22Rv1 (cell line): ENCODE measurements around the gene CLSTN2.

ENCODE experiments used
- H3K27ac ChIP-seq: fragments of 450-650 bp; 2 replicates; pipeline ENCODE4 v1.5.1; 2017
- ZFX ChIP-seq: fragments of 450-650 bp; IDR thresholded peaks from 2 replicates; pipeline ENCODE4 v1.6.1; 2017; ENCODE audit warnings: antibody characterized with exemption, borderline replicate concordance
- TF ChIP-seq, protein P1 (sequence below): fragments of 450-650 bp; IDR thresholded peaks from 2 replicates; pipeline ENCODE4 v1.5.1; 2017; ENCODE audit warnings: mild to moderate bottlenecking

The CLSTN2 gene

DNA sequence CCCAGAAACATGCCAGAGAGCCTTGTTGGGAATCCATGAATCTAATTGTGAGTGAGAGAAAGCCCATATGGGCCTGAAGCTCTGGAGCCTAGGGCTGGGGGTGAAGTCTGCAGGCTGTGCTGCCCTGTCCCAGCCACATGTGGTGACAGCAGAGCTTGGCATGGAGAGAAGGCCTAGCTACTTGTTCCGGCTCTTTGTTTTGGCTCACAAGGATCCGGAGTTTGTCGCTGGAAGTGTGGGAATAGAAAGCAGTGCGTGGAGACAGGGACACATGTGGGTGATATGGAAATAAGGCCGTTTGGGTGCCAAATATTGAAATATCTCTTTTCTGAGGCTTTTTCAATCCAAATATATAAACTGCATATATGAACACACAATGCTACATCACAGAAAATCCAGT lies 78.2 kb downstream of the CLSTN2 start:
- TF ChIP-seq, protein P1, sequence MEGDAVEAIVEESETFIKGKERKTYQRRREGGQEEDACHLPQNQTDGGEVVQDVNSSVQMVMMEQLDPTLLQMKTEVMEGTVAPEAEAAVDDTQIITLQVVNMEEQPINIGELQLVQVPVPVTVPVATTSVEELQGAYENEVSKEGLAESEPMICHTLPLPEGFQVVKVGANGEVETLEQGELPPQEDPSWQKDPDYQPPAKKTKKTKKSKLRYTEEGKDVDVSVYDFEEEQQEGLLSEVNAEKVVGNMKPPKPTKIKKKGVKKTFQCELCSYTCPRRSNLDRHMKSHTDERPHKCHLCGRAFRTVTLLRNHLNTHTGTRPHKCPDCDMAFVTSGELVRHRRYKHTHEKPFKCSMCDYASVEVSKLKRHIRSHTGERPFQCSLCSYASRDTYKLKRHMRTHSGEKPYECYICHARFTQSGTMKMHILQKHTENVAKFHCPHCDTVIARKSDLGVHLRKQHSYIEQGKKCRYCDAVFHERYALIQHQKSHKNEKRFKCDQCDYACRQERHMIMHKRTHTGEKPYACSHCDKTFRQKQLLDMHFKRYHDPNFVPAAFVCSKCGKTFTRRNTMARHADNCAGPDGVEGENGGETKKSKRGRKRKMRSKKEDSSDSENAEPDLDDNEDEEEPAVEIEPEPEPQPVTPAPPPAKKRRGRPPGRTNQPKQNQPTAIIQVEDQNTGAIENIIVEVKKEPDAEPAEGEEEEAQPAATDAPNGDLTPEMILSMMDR, result no peak
- TF ChIP-seq ZFX, result no peak
- H3K27ac ChIP-seq, result no peak overlapping the region

DNA sequence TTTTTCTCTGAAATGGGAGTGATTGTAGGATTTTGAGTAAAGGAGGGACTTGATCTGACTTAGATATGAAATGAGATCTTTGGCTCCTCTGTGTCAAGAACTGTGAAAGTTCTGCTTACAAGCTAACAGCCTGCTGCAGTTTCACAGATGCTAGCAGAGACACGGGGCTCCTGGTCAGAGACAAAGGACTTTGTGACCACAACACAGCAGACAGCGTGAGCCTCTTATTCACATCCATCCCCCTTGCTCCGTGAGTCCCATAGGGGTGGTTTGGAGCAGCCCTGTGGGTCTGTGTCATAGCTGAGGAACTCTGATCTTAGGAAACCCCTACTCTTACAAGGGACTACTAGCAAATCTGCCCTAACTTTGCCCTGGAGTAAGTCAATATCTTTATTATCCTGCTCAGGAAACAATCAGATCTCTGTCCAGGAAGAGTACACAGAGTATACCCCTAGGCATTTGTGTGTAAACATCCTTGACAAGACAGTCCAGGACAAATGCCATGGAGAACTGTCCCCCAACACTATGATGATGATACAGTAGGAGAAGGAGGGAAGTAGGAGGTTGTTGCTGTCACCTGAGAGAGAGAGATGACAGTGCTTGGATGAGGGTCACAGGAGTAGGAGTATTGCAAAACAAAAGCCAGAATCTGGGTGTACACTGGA lies 80.0 kb downstream of the CLSTN2 start:
- H3K27ac ChIP-seq, result no peak overlapping the region
- TF ChIP-seq ZFX, result no peak
- TF ChIP-seq, protein P1, result no peak

DNA sequence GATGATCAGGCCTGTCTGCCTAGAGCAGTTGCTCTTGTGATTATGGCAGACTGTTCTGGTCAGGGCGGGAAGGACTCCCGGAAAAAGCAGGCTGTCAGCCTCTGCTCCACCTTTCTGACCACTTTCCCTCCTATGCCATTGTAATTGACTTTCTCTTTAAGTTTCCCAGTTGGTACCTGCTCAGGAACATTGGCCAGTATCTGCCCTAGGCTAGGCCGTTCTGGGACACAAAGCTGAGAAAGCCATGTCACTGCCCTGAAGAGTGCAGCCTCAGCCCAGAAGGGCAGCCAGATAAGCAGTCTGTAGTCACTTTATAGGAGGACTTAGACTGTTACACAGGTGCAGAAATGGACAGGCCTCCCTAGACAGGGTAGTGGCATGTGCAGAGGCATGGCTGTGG lies 80.8 kb downstream of the CLSTN2 start:
- H3K27ac ChIP-seq, result no peak overlapping the region
- TF ChIP-seq ZFX, result no peak
- TF ChIP-seq, protein P1, result no peak

DNA sequence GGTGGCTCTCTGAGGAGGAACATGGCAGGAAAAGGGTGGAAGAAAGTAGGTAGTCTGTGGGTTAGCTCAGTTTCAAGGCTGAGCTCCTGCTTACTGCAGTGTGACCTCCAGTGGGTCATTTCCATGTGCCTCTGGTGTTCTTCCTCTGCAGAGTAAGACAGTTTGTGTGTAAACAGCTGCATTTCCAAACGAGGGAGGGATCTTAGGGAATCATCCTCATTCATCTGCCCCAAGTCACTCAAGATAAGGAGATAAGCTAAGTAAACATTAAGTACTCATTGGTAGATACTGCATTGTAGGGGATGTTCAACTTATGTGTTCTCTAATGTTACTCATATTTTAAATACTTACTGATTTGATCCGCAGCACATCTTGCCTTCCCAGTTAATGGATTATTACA lies 83.6 kb downstream of the CLSTN2 start:
- TF ChIP-seq, protein P1, result no peak
- TF ChIP-seq ZFX, result no peak
- no peak overlapping the region for H3K27ac ChIP-seq

DNA sequence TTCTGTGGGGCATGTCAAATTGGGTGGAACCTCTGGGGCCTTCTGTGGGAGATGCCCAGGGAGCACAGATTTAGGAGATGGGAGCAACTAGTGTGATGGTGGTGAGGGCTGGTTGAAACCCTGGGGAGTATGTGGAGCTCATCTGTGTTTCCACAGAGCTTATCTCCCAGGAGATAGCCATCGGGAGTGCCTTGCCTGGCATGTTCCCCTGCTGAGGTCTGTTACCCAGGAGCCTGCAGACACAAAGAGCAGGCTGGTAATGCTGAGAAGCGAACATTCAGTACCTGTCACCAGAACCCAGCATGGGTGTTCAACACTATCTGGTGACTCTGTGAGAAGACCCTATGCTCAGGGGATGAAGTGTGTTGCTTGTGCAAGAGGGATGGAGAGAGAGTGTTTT lies 85.0 kb downstream of the CLSTN2 start:
- no peak for TF ChIP-seq ZFX
- TF ChIP-seq, protein P1, result no peak
- H3K27ac ChIP-seq, result no peak overlapping the region

DNA sequence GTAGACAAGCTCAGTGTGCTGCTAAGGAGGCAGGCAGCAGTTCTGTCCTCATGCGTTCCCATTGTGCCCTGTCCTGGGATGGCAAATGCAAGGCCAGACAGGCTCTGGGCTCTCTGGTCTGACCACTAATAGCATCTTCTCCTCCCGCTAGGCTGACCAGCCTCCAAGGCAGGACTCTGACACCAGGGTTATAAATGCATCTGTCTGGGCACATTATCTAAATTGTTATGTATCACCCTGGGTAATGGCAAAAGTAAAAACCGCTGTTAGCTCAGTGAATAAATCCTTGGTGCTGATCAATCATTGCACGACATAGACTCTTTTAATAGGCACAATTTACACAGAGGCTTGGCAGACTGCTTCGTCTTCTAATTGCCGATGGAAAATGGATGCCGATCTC lies 85.6 kb downstream of the CLSTN2 start:
- H3K27ac ChIP-seq, result no peak overlapping the region
- TF ChIP-seq ZFX, result no peak
- TF ChIP-seq, protein P1, result no peak

DNA sequence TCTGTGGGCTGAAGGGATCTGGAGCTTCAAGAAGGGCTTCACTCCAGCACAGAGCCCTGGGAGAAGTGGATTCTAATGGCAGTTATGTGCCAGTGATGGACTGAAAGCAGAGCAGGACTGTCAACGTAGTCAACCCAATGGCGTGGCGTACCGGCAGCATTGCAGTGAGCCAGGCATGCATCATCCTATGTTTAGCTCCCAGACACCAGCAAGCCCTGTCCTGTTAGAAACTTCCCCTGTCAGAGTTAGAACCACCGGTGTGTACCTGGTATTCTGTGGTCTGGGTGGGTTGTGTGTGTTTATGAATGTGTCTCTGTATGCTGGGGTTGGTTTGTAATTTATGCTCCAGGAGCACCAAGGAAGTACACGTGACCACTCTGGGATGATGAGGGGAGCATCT lies 86.3 kb downstream of the CLSTN2 start:
- TF ChIP-seq, protein P1, result no peak
- TF ChIP-seq ZFX, result no peak
- no peak overlapping the region for H3K27ac ChIP-seq
